Tibial artery (tissue), 4 donors: ENCODE data around the gene MON2.
"Not testable (repeated sequence)": the region's sequence is repeated elsewhere in the genome, so short reads cannot be mapped to it uniquely, and the experiment has no call there.

Experiments used
- DNase-seq, 2 donors: peaks; one replicate each; pipeline ENCODE4 v3.0.0-alpha.2; 2019
- H3K27ac ChIP-seq, 2 donors: fragments of 200-600 bp; sonication (generic) in 1 of 2; 1 replicate in 1 of 2; 2 replicates in 1 of 2; pipeline ENCODE4 v1.5.1; 2018 to 2019; ENCODE audit warnings: mild to moderate bottlenecking in 1 of 2
- H3K27me3 ChIP-seq, 2 donors: fragments of 200-600 bp; sonication (generic) in 1 of 2; one replicate each; pipeline versions ENCODE4 v1.5.1 to v1.6.0; 2016 to 2019
- H3K36me3 ChIP-seq, 3 donors: fragments of 200-600 bp; sonication (generic) in 2 of 3; one replicate each; pipeline ENCODE4 v1.5.1; 2016 to 2019; ENCODE audit warnings: mild to moderate bottlenecking in 2 of 3
- H3K4me1 ChIP-seq, 4 donors: fragments of 200-600 bp; sonication (generic) in 2 of 4; 1 replicate in 3 of 4; 2 replicates in 1 of 4; pipeline ENCODE4 v1.5.1; 2016 to 2019
- H3K4me3 ChIP-seq, 2 donors: fragments of 200-600 bp; sonication (generic) in 1 of 2; 1 replicate in 1 of 2; 2 replicates in 1 of 2; pipeline ENCODE4 v1.5.1; 2018 to 2019; ENCODE audit warnings: mild to moderate bottlenecking in 2 of 2
- H3K9me3 ChIP-seq, 3 donors: fragments of 200-600 bp; sonication (generic) in 1 of 3; one replicate each; pipeline ENCODE4 v1.5.1; 2016 to 2019
- intact Hi-C: fragments of 100-400 bp; cut with DNase I; formaldehyde crosslinking; loops from one replicate; pipeline ENCODE4 v1.15.0; 2023; ENCODE audit warnings: low total_unique reads
- TF ChIP-seq, protein P1 (sequence below), 2 experiments: fragments of 200-600 bp in 1 of 2; fragments of 450-650 bp in 1 of 2; IDR thresholded peaks; one replicate each; pipeline ENCODE4 v1.5.1; 2017 to 2019; ENCODE audit warnings: antibody characterized with exemption in 2 of 2, mild to moderate bottlenecking in 1 of 2, moderate library complexity in 1 of 2

Gene MON2

DNA sequence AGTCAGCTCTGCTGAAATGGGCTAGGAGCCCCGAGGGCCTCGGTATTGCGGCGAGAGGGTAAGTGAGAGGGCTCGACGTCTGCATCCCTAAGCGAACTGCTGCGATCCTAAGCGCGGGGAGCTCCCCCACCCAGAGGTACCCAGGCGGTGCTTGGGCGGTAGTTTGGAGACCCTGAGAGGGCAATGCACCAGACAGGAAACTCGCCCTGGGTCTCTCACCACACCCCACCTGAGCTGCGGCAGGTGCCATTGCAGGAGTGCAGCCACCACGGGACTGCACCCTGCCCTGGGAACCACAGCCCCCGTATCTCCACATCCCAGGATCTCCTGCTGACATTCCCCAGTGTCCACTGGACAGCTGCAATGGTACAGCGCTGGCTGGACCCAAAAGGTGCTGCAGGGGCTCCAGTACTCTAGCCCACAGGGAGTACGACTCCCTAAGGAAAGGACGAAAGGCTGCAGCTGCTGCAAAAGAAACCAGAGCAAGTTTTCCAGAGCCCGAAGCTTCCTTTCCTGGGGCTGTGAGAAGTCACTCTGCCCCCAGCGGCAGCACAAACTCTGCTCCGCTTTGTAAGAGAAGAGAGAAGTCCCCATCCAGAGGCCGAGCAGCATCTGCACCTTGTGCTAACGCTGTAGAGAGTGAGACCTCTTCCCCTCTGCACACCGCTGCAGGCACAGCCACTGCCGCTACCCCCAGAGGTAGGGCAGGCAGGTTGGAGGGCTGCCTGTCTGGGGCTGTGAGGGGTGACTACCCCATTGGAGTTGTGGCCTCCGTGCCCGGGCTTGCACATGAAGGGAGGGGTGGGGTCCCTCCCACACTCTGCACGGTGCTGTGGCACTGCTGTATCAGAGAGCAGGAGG is 31.1 kb upstream of the MON2 start:
- TF ChIP-seq, protein P1, sequence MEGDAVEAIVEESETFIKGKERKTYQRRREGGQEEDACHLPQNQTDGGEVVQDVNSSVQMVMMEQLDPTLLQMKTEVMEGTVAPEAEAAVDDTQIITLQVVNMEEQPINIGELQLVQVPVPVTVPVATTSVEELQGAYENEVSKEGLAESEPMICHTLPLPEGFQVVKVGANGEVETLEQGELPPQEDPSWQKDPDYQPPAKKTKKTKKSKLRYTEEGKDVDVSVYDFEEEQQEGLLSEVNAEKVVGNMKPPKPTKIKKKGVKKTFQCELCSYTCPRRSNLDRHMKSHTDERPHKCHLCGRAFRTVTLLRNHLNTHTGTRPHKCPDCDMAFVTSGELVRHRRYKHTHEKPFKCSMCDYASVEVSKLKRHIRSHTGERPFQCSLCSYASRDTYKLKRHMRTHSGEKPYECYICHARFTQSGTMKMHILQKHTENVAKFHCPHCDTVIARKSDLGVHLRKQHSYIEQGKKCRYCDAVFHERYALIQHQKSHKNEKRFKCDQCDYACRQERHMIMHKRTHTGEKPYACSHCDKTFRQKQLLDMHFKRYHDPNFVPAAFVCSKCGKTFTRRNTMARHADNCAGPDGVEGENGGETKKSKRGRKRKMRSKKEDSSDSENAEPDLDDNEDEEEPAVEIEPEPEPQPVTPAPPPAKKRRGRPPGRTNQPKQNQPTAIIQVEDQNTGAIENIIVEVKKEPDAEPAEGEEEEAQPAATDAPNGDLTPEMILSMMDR (IDR thresholded peaks at IDR 0.05): peak; percentile 35 to 45
- H3K36me3 ChIP-seq: no peaks in the 10 kb centered on the region
- peak; percentile 59 to 78 for DNase-seq
- H3K27ac ChIP-seq: no peak overlapping the region
- peaks cover 0 to 15% (median 8%) of the 10 kb centered on the region in 4 donors for H3K4me1 ChIP-seq
- no peaks in the 10 kb centered on the region for H3K27me3 ChIP-seq
- no peaks in the 10 kb centered on the region for H3K9me3 ChIP-seq
- intact Hi-C loops: loop anchor here (5.0 kb wide), 1 partner anchor 362 kb away; no protein-coding TSS in a partner anchor
- peak overlapping the region; percentile 49 to 61 for H3K4me3 ChIP-seq

DNA sequence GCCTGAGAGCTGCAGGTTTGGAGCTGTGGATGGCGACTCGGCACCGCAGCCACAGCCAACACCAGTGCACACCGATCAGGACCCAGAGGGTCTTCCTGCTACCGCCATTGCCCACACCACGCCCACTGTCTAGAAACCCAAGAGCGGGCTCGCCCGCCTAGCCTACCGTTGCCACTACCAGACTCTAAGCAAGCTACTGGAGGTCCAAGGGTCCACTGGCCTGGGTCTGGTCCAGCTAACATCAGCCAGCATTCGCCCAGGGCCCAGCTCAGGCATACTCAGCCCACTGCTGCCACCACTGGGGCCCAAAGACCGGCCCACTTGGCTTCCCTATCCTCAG is 30.5 kb upstream of the MON2 start:
- TF ChIP-seq, protein P1 (IDR thresholded peaks at IDR 0.05): no peak
- no peak for DNase-seq
- H3K9me3 ChIP-seq: no peaks in the 10 kb centered on the region
- no peaks in the 10 kb centered on the region for H3K36me3 ChIP-seq
- H3K4me1 ChIP-seq: peaks cover 0 to 15% (median 8%) of the 10 kb centered on the region in 4 donors
- H3K4me3 ChIP-seq: peak overlapping the region; percentile 49 to 61
- H3K27ac ChIP-seq: no peak overlapping the region
- intact Hi-C loops: loop anchor here (5.0 kb wide), 1 partner anchor 361 kb away; no protein-coding TSS in a partner anchor
- no peaks in the 10 kb centered on the region for H3K27me3 ChIP-seq

DNA sequence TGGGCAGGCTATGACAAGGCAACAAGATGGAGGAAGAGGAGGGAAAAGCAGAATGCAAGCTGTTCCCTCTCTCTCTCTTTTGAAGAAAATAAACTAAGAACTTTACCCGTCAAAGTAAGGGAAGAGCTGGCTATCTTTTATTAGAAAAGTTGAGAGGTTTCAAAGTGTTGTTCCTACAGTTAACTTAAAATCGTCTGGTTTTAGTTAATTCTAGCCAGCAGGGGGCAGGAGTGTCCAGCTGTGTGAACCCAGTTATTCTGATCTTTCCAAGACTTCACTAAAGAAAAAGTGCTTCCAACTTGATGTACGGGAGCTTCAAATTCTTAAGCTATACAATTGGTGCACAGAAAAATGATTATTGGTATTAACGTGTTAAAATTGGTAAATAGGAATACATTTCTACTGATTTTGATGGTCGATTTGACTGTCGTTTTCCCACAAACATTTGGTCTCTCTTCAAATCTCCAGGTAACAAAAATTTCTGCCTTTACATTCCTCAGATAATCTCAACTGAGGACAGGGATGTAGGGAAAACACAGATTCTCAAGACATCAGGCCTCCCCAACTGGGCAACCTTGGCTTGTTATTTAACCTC is 28.4 kb upstream of the MON2 start:
- intact Hi-C loops: loop anchor here (5.0 kb wide), 1 partner anchor 359 kb away; no protein-coding TSS in a partner anchor
- H3K27me3 ChIP-seq: no peaks in the 10 kb centered on the region
- H3K36me3 ChIP-seq: no peaks in the 10 kb centered on the region
- H3K27ac ChIP-seq: no peak overlapping the region
- DNase-seq: peak in 1 of 2 donors; percentile 32
- peaks cover 0 to 5% (median 2%) of the 10 kb centered on the region in 3 donors for H3K9me3 ChIP-seq
- H3K4me1 ChIP-seq: peaks cover 0 to 15% (median 8%) of the 10 kb centered on the region in 4 donors
- TF ChIP-seq, protein P1 (IDR thresholded peaks at IDR 0.05): peak; percentile 57 to 81
- no peak overlapping the region for H3K4me3 ChIP-seq

DNA sequence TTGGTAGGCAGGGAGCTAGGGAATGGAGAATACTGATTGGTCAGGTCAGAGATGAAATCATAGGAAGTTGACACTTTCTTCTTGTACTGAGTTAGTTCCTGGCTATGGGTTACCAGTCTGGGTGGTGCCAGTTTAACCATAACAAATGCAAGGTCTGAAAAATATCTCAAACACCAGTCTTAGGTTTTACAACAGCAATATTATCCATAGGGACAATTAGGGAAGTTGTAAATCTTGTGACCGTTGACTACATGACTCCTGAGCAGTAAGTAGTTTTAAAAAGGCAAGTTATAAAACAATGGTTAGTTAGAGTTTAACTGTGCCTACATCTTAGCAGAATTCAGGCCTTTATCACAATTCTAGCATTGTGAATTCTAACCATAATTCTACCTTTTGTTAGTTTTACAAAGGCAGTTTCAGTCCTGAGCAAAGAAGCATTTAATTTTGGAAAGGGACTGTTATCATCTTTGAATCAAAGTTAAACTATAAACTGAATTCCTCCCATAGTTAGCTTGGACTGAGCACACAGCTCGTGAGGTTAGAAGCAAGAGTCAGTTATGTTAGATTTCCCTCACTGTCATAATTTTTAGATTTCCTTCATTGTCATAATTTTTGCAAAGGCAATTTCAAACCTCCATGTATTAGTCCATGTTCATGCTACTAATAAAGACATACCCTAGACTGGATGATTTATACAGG is 19.7 kb upstream of the MON2 start:
- no peak overlapping the region for H3K4me3 ChIP-seq
- H3K27me3 ChIP-seq: no peaks in the 10 kb centered on the region
- H3K9me3 ChIP-seq: peaks cover 0 to 21% (median 2%) of the 10 kb centered on the region in 3 donors
- H3K4me1 ChIP-seq: no peaks in the 10 kb centered on the region
- TF ChIP-seq, protein P1 (IDR thresholded peaks at IDR 0.05): no peak
- no peaks in the 10 kb centered on the region for H3K36me3 ChIP-seq
- DNase-seq: no peak
- intact Hi-C loops: no loop called here
- no peak overlapping the region for H3K27ac ChIP-seq

DNA sequence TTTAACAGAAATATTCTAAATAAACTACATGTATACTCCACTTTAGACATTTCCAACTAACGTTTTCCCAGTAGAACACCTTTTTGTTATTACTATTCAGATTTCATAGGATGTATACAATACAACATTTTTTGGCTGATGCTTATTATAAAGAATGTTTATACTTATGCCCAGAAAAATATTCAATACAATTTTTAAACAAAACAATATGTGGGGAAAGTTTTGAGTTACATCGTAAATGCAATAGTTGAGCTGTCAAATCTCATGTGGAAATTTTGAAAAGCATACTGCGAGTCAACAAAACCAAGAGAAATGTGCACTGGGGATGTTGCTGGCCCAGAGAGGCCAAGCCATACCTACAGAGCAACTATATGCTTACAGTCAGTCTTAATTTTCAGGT is 18.2 kb upstream of the MON2 start:
- no peaks in the 10 kb centered on the region for H3K4me1 ChIP-seq
- intact Hi-C loops: no loop called here
- no peak overlapping the region for H3K27ac ChIP-seq
- no peak for DNase-seq
- H3K36me3 ChIP-seq: no peaks in the 10 kb centered on the region
- H3K4me3 ChIP-seq: no peak overlapping the region
- H3K27me3 ChIP-seq: no peaks in the 10 kb centered on the region
- TF ChIP-seq, protein P1 (IDR thresholded peaks at IDR 0.05): no peak
- H3K9me3 ChIP-seq: peaks cover 0 to 15% (median 0%) of the 10 kb centered on the region in 3 donors

DNA sequence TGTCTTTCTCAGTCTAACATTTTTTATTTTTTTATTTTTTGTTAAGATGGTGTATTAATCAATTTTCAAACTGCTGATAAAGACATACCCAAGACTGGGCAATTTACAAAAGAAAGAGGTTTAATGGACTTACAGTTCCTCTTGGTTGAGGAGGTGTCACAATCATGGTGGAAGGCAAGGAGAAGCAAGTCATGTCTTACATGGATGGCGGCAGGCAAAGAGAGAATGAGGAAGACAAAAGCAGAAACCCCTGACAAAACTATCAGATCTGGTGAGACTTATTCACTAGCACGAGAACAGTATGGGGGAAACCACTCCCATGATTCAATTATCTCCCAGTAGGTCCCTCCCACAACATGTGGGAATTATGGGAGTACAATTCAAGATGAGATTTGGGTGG is 11.2 kb upstream of the MON2 start:
- DNase-seq, H3K4me3 ChIP-seq, intact Hi-C loops, H3K36me3 ChIP-seq, H3K4me1 ChIP-seq, H3K27ac ChIP-seq, H3K27me3 ChIP-seq, H3K9me3 ChIP-seq: not testable (repeated sequence)
